ENCODE measurements around the gene AMY2B.
"Not testable (repeated sequence)": the region's sequence is repeated elsewhere in the genome, so short reads cannot be mapped to it uniquely, and the experiment has no call there.

The AMY2B gene

GRCh38 chr1:103571289-103571688 lies at the start of gene AMY2B:
AMY2B (plus strand) TSS chr1:103571589; CDS start chr1:103571603, 14 bp downstream.
- DNase-seq: not testable (repeated sequence)

- no peak for DNase-seq
These were observed 48.0 kb upstream of the AMY2B start for GRCh38 chr1:103523346-103523745.

GRCh38 chr1:103525114-103525606 lies 46.2 kb upstream of the AMY2B start:
- no peak for DNase-seq

- peak; percentile 94 for DNase-seq
These were observed 45.5 kb upstream of the AMY2B start, which contains the start of gene RNPC3 for GRCh38 chr1:103525607-103526507. RNPC3 (plus strand) TSS chr1:103525699; CDS start chr1:103526071, 372 bp downstream.

GRCh38 chr1:103527331-103527730 lies 44.1 kb upstream of the AMY2B start:
- no peak for DNase-seq

GRCh38 chr1:103529746-103530145 lies 41.6 kb upstream of the AMY2B start:
- no peak for DNase-seq

GRCh38 chr1:103538226-103538625 lies 33.2 kb upstream of the AMY2B start:
- DNase-seq: no peak

GRCh38 chr1:103541431-103541830 lies 30.0 kb upstream of the AMY2B start:
- no peak for DNase-seq

- DNase-seq: no peak
These were observed 24.9 kb upstream of the AMY2B start for GRCh38 chr1:103546496-103546895.

- DNase-seq: no peak
These were observed 23.5 kb upstream of the AMY2B start for GRCh38 chr1:103547840-103548239.

- no peak for DNase-seq
These were observed 11.0 kb upstream of the AMY2B start for GRCh38 chr1:103560427-103560826.

- not testable (repeated sequence) for DNase-seq
These were observed 10.3 kb upstream of the AMY2B start for GRCh38 chr1:103561124-103561523.

GRCh38 chr1:103561643-103562395 lies 9.6 kb upstream of the AMY2B start:
- DNase-seq: no peak

- DNase-seq: no peak
These were observed 8.3 kb upstream of the AMY2B start for GRCh38 chr1:103563056-103563455.

GRCh38 chr1:103569493-103569892 lies 1.9 kb upstream of the AMY2B start:
- no peak for DNase-seq

GRCh38 chr1:103576065-103576464 lies 4.7 kb downstream of the AMY2B start:
- DNase-seq: no peak

GRCh38 chr1:103576784-103577183 lies 5.4 kb downstream of the AMY2B start:
- not testable (repeated sequence) for DNase-seq

- DNase-seq: no peak
These were observed 11.1 kb downstream of the AMY2B start for GRCh38 chr1:103582464-103582863.

- DNase-seq: no peak
These were observed 12.5 kb downstream of the AMY2B start for GRCh38 chr1:103583887-103584286.

GRCh38 chr1:103584537-103584936 lies 13.1 kb downstream of the AMY2B start:
- no peak for DNase-seq

GRCh38 chr1:103602740-103603139 lies 31.4 kb downstream of the AMY2B start:
- not testable (repeated sequence) for DNase-seq

GRCh38 chr1:103616362-103616761 lies 45.0 kb downstream of the AMY2B start:
- no peak for DNase-seq

GRCh38 chr1:103616994-103617477 lies 45.6 kb downstream of the AMY2B start, which contains the start of gene AMY2A:
AMY2A (plus strand) TSS chr1:103617427; CDS start chr1:103617441, 14 bp downstream.
- not testable (repeated sequence) for DNase-seq
